Vagina (tissue), 2 donors: ENCODE measurements around the gene LGMN. TPM values are rescaled to one million over a fixed set of nuclear protein-coding genes. Genes with fewer than 3 reads are reported as not detected.

ENCODE experiments used
- DNase-seq, 2 donors: peaks; one replicate each; pipeline ENCODE4 v3.0.0-alpha.2; 2017; ENCODE audit errors: extremely low spot score in 2 of 2
- H3K27ac ChIP-seq: fragments of 200-600 bp; sonication (generic); one replicate; pipeline ENCODE4 v1.5.1; 2019
- H3K27me3 ChIP-seq: fragments of 200-600 bp; sonication (generic); one replicate; pipeline ENCODE4 v1.5.1; 2019
- H3K36me3 ChIP-seq, 2 donors: fragments of 200-600 bp; sonication (generic); one replicate each; pipeline ENCODE4 v1.5.1; 2017 to 2019
- H3K4me1 ChIP-seq: fragments of 200-600 bp; sonication (generic); one replicate; pipeline ENCODE4 v1.5.1; 2019
- H3K4me3 ChIP-seq, 2 donors: fragments of 200-600 bp; sonication (generic); 1 replicate in 1 of 2; 2 replicates in 1 of 2; pipeline ENCODE4 v1.5.1; 2016 to 2019
- H3K9me3 ChIP-seq: fragments of 200-600 bp; sonication (generic); one replicate; pipeline ENCODE4 v1.5.1; 2019
- POLR2A ChIP-seq, 2 donors: fragments of 450-650 bp; IDR thresholded peaks; one replicate each; pipeline ENCODE4 v1.6.1; 2017; ENCODE audit warnings: antibody characterized with exemption in 2 of 2, mild to moderate bottlenecking in 2 of 2, moderate library complexity in 2 of 2
- POLR2AphosphoS5 ChIP-seq, 2 donors: sonication (generic); formaldehyde crosslinking; IDR thresholded peaks; one replicate each; pipeline ENCODE4 v1.9.0; 2017; ENCODE audit warnings: antibody characterized with exemption in 2 of 2, mild to moderate bottlenecking in 2 of 2, low read depth in 1 of 2; ENCODE audit not compliant: insufficient read depth in 1 of 2
- intact Hi-C: fragments of 100-400 bp; cut with DNase I; formaldehyde crosslinking; loops from one replicate; pipeline ENCODE4 v1.15.1; 2023
- total RNA-seq: library from RNA; depleted of rRNA; stranded (reverse); fragments of >200 nt; gene quantifications from one replicate; pipeline ENCODE4 v1.2.3, GENCODE V29; 2016
- TF ChIP-seq, protein P1 (sequence below), 3 experiments: fragments of 450-650 bp in 2 of 3; fragments of 200-600 bp in 1 of 3; sonication (generic) in 1 of 3; IDR thresholded peaks; one replicate each; pipeline ENCODE4 v1.5.1; 2017 to 2019; ENCODE audit warnings: antibody characterized with exemption in 3 of 3, mild to moderate bottlenecking in 2 of 3, moderate library complexity in 2 of 3

LGMN gene
- total RNA-seq, 1 donor from 2014 or later: 61.6 TPM

- Histone ChIP-seq H3K27me3 (no peaks in the 10 kb centered on the region), H3K4me1 (peaks cover 27% of the 10 kb centered on the region), H3K27ac (no peak overlapping the region), H3K36me3 (no peaks in the 10 kb centered on the region), H3K9me3 (no peaks in the 10 kb centered on the region), H3K4me3 (no peak overlapping the region)
- TF ChIP-seq POLR2AphosphoS5 (IDR thresholded peaks at IDR 0.05; ENCODE audit: insufficient read depth in 1 of 2, low read depth in 1 of 2) (no peak), POLR2A (IDR thresholded peaks at IDR 0.05) (no peak)
- TF ChIP-seq, protein P1, sequence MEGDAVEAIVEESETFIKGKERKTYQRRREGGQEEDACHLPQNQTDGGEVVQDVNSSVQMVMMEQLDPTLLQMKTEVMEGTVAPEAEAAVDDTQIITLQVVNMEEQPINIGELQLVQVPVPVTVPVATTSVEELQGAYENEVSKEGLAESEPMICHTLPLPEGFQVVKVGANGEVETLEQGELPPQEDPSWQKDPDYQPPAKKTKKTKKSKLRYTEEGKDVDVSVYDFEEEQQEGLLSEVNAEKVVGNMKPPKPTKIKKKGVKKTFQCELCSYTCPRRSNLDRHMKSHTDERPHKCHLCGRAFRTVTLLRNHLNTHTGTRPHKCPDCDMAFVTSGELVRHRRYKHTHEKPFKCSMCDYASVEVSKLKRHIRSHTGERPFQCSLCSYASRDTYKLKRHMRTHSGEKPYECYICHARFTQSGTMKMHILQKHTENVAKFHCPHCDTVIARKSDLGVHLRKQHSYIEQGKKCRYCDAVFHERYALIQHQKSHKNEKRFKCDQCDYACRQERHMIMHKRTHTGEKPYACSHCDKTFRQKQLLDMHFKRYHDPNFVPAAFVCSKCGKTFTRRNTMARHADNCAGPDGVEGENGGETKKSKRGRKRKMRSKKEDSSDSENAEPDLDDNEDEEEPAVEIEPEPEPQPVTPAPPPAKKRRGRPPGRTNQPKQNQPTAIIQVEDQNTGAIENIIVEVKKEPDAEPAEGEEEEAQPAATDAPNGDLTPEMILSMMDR (IDR thresholded peaks at IDR 0.05): no peak
- intact Hi-C loops: no loop called here
- no peak for DNase-seq
Measured at GRCh38 chr14:92690171-92691011, 58.0 kb downstream of the LGMN start.

- Histone ChIP-seq H3K4me1 (peaks cover 20% of the 10 kb centered on the region), H3K9me3 (no peaks in the 10 kb centered on the region), H3K4me3 (peak overlapping the region in 1 of 2 donors; percentile 39), H3K36me3 (no peaks in the 10 kb centered on the region), H3K27ac (no peak overlapping the region), H3K27me3 (no peaks in the 10 kb centered on the region)
- no peak for DNase-seq
- TF ChIP-seq POLR2AphosphoS5 (IDR thresholded peaks at IDR 0.05; ENCODE audit: insufficient read depth in 1 of 2, low read depth in 1 of 2) (no peak), POLR2A (IDR thresholded peaks at IDR 0.05) (no peak)
- TF ChIP-seq, protein P1 (IDR thresholded peaks at IDR 0.05): no peak
- intact Hi-C loops: loop anchor here (10.0 kb wide), 1 partner anchor 96 kb away; no protein-coding TSS in a partner anchor
Measured at GRCh38 chr14:92688434-92689375, 59.7 kb downstream of the LGMN start.

DNA sequence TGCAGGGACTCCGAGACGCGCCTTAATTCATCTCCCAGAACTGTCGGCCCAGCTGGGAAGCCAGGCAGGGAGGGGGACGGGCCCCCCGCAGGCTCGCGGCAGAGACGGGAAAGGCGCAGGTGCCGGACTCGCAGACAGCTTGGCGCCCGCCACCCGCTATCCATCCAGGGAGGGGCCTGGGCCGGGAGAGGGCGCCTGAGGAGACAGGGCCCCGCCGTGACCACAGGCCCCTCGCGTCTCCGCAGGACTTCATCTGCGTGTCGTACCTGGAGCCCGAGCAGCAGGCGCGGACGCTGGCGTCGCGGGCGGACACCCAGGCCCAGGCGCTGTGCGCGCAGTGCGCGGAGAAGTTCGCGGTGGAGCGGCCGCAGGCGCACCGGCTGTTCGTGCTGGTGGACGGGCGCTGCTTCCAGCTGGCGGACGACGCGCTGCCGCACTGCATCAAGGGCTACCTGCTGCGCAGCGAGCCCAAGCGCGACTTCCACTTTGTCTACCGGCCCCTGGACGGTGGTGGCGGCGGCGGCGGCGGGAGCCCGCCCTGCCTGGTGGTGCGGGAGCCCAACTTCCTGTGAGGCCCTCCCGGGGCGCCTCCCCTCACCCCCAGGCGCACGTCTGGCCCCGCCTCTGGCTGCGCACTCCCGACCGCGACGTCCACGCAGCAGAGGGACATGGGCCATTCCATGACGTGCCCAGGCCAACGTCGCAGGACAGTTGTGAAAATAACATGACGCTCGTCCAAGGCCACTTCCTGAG lies 60.6 kb downstream of the LGMN start:
- TF ChIP-seq, protein P1 (IDR thresholded peaks at IDR 0.05): no peak
- no peak for TF ChIP-seq POLR2A (IDR thresholded peaks at IDR 0.05)
- TF ChIP-seq POLR2AphosphoS5 (IDR thresholded peaks at IDR 0.05; ENCODE audit: insufficient read depth in 1 of 2, low read depth in 1 of 2): no peak
- Histone ChIP-seq H3K4me1 (peaks cover 17% of the 10 kb centered on the region), H3K36me3 (no peaks in the 10 kb centered on the region), H3K27me3 (no peaks in the 10 kb centered on the region), H3K27ac (no peak overlapping the region), H3K4me3 (peak overlapping the region; percentile 38 to 39), H3K9me3 (no peaks in the 10 kb centered on the region)
- no peak for DNase-seq
- intact Hi-C loops: loop anchor here (10.0 kb wide), 1 partner anchor 97 kb away; no protein-coding TSS in a partner anchor

DNA sequence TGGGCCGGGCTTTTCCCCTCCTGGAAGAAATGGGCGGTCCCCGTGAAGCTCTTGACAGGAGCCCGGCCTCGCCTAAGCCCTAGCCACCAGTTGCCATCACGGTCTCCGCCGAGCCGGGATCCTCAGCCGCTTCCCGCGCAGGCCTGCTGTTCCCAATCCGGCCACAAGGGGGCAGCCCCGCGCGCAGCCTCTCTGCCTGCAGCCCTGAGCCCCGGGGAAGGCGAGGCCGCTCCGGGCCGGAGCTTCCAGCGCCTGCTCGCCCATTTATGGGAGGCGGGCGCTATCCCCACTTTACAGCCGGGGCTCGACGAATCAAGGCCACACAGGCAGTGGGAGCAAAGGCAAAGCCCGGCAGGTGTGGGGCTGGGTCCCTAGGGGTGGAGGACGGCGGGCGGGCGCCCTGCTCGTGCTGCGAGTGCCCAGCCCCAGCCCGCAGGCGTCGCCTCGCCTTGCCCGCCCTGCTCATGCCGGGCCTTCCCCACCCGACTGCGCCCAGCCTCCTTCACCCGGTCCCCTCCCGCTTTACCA lies 61.5 kb downstream of the LGMN start:
- intact Hi-C loops: loop anchor here (10.0 kb wide), 1 partner anchor 98 kb away; no protein-coding TSS in a partner anchor
- DNase-seq: no peak
- H3K9me3 ChIP-seq: no peaks in the 10 kb centered on the region
- no peaks in the 10 kb centered on the region for H3K36me3 ChIP-seq
- TF ChIP-seq POLR2A (IDR thresholded peaks at IDR 0.05) (no peak), POLR2AphosphoS5 (IDR thresholded peaks at IDR 0.05; ENCODE audit: insufficient read depth in 1 of 2, low read depth in 1 of 2) (peak in 1 of 2 donors; percentile 30)
- TF ChIP-seq, protein P1 (IDR thresholded peaks at IDR 0.05): peak; percentile 91 to 99 (median 96)
- H3K27ac ChIP-seq: peak overlapping the region; percentile 14
- H3K4me3 ChIP-seq: peak overlapping the region; percentile 38 to 39
- H3K27me3 ChIP-seq: no peaks in the 10 kb centered on the region
- H3K4me1 ChIP-seq: peaks cover 9% of the 10 kb centered on the region
